Activated CD4-positive, alpha-beta T cell treated with anti-CD3 and anti-CD28 coated beads for 1 hour (primary cell): Measurements from ENCODE around the gene GATA3.

Experiments used
- DNase-seq: peaks from one replicate; pipeline ENCODE4 v3.0.0-alpha.2; 2020

The GATA3 gene

DNA sequence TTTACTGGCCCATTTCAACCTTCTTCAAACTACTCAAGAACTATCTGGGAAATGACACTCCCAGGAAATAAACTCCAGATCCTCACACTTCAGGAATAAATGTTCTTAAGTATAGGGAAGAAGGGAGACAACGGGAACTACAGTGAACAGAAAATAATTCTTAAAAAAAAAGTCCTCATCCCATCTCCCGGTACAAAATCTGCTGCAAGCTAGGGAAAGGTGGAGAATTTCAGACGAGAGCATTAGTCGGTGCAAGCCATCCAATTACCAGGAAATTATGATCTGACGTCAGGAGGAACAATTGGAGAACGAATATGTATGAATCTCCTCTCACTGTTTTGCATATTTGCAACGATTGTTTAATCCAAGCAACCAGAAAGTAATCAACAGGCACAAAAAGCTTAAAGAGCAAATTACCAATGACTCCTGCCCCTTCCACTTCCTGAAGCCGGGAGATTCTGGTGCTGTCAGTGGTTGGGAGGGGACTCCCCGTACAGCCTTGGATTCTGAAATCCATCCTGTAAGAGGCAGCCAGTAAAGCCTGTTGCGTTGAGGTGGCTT, 15.1 kb upstream of the GATA3 start:
- DNase-seq = no peak

DNA sequence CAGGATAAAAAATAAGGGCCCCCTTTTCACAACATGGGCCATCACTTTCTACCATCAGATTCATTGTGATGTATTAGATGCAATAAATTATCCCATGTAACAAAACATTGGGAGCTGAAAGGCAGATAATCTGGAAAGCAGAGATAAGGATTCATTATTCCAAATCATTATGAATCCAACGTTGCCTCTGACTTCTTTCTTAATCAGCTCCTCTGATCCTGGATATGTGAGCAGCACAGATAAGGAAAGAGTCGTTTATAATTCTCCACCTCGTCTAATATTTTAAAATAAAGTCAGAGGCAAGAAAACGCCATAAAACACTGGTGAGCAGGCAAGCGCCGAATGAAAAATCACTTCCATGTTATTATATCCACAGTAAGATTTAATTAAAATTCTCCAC, 13.8 kb upstream of the GATA3 start:
- DNase-seq = no peak

DNA sequence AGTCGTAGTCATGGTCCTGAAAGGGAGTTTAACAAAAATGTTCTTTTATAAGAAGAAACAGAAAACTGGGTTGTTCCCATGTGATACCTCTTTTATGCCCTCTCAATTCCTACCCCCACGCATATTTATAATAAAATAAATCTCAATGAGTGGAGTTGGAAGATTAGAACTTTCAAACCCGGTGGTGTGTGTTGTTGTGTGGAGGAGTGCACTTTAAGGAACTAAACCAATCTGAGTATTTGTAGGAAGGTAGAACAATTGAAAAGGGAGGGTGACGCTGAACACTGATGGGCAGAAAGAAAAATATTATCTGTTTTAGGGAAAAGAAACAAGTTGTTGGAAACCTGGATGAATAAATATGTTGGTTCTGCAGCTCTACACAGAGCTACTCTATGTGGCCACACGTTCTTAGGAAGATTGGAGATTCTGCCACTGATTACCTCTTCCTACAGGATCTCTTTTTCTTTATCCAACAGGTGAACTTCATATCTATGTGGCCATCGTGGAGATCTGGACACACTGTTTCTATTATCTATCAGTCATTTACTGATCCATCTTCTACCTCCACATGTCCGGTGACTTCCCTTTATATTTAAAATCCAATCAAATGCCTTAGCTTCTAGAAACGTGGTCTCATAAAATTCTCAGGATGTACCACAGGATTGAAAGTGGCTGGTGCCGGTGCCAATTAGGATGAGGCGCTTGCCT, 13.1 kb upstream of the GATA3 start:
- no peak for DNase-seq

DNA sequence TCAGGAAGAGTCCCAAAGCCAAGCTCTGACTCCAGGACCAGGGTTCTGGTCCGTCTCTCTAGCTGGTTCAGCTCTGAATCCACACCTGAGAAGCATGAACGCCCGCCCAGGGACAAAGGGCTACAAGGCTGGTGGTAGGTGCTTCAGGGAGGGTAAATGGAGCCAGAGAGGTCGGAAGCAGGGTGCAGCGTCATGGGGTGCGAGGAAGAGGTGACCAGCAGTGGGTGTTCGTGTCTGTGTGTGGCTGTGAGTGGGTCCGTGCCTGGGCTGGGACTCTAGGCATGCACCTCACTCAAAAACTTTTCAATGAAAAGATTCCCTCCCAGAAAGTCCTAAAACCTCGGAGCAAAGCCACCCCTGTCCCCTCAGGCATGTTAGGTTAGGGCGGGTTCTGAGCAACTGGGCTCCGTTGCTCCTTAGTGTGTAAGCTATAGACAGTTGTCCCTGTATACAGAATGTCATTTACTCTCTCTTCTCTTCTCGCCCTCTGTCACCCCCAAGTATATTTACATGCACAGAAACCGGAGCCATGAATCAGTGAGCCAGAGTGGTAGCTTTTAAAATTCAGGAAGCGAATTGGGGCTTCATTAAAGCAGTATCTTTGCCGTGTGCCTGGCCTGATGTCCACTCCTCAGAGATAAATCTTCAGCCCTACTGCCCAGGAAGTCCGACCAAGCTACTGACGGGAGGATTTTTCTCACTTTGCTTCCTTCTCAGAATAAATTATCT, 12.3 kb upstream of the GATA3 start:
- no peak for DNase-seq

DNA sequence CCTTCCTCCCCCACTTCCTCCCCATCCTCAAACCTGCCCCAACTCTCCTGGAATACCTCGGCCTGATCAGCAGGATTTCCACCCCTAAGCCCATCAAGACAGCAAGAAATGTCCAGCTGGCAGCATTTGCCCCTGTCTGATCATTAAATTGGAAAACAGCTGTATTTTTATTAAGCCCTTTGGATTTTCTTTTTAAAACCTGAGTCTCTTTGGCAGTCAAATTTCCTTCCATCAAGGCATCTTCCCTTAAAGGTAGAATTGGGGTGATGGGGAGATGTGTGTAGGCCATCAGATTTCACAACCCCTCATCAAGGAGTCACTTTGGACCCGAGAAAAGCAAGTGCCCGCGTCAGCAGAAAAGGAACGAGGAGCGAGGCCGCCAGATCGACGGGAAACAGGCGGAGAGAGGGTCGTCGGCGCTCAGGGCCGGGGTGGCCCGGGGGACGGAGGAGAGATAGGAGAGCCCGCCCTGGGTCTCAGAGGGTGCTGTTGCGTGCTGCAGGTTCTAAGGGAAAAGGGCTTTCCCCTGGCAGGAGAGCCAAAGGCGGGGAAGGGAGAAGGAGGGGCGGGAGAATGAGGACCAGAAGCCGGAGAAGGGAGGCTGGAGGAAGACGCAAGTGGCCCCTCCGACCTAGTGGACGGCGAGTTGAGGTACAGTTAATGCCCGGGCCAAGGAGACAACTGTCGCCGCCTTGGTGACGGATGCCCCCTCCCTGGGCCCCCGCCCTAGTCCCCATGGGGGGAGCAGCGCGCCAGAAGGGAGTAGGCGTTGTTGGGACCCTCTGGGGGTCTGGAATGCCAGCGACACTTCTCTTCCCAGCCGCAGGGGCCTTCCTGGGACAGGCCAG, 11.5 kb upstream of the GATA3 start:
- no peak for DNase-seq

DNA sequence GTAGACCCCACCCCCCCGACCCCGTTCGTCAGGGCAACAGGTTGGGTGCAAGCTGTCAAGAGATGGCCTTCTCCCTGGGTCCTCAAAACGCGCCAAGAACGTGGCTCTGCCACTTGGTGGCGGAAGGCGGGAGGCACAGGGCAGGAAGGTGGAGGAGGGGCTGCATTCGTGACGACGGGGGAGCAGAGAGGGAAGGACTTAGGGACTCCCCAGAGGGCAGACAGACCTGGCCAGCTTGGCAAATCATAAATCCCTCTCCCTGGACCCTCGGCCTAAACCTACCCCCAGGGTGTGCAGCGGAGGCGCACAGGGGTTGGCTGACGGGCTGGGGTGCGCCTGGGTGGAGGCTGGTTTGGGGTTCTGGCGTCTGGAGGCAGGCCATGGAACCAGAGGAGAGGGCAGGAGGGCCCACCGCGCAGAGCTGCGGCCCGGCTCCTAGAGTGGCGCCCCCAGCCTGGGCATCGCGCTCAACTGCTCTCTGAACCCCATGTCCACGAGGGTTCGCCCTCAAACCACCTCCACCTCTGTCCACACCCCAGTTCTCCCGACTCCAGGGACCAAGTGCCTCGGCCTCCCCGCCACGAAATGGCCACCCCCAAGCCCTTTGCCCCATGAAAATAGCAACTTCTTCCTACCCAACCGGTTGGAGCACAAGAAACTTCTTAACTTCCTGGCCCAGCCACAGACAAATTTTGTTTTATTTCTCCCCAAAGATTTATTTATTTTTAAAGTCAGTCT, 10.8 kb upstream of the GATA3 start:
- no peak for DNase-seq

DNA sequence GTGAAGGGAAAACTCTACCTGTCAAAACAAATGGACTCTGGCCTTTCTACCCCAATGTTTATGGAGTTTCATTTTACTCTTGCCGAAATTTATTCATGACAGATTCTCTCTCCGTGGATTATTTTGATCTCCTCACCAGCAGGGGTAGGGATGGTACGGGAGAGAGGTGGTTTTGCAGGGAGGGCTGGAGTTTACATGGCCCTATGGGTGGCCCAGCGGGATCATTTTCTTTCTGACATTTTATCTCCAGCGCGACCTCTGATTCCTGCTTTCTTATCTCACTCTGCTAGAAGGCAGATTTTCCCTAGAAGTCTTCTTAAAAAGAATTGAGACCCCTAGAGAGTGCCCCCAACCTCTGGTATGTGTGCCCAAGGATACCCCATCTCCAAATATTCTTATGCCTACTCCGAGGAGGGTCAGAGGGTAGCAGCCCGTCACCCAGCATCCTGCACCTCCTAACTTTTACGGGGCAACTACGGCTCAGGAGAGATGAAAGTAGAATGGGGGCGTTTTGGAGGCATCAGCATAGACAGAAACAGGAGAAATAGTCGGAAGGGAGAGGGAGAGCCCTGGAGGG, 10.1 kb upstream of the GATA3 start:
- DNase-seq = no peak

DNA sequence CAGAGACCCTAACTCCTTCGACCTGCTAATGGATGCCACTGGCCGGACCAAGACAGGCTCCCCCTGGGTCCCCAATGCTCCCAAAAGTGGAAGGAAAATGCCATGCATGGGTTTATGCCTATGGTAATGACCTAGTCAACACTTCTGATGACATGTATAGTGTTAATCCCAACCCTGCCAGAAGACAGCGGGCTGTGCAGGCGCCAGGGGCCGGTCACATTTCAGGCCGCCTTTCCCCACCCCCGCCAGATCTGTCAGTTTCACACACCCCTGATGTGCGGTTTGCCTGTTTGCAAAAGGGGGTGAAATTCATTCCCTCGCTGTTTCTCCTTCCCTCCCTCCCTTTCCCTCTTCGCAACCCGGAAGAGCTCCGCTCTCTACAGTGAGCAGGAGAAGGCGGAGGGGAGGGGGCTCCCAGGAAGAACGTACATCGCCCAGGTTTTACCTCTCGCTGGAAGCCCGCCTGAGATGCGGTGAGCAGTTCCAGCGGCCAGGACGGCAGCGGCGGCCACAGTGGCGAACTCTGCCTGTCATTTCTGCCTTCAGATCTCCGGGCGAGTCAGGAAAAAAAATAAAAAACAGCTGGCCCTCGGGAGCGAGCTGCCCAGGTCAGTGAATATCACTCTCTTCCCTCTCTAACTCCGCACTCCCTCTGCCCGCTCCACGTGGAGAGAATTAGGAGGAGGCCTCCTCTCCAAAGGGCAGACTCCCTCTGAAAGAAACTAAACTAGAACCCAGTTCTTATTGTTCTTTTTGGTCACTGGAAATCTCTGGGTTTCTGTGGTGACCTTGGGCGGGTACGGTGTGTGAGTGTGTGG, 9.4 kb upstream of the GATA3 start:
- DNase-seq = no peak

DNA sequence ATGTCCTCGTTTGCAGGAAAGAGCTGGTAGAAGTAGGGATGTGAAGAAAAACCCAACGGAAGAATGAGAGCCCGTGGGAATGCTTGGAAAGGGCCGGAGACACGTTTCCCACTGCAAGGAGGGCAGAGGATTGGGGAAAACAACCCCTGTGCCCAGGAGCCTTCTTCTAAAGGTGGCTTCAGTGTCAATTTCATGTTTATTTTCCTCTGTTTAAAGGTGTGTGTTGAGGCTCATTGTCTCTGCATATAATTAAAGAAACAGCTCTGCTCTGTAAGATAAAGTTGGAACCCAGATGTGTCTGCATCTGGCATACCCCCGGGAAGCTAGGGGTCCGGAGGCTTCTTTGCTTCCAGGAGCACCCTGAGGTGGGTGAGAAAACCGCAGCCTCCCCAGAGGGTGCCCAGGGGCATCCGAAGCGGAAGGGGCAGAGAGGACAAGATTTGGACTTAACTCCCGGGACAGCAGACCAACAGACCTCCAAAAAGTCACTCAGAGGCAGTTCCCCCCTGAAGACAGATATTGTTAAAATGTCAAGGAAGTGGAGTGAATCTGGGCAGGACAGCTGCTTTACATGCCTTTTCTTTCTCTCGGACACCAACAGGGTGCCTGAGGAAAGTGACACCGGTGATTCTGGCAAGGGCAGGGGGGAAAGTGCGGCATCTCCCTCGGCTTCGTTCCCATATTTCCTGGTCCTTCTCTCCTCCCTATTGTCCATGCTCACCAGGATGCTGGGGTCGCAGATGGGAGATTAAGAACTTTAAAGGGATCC, 8.6 kb upstream of the GATA3 start:
- DNase-seq = no peak

DNA sequence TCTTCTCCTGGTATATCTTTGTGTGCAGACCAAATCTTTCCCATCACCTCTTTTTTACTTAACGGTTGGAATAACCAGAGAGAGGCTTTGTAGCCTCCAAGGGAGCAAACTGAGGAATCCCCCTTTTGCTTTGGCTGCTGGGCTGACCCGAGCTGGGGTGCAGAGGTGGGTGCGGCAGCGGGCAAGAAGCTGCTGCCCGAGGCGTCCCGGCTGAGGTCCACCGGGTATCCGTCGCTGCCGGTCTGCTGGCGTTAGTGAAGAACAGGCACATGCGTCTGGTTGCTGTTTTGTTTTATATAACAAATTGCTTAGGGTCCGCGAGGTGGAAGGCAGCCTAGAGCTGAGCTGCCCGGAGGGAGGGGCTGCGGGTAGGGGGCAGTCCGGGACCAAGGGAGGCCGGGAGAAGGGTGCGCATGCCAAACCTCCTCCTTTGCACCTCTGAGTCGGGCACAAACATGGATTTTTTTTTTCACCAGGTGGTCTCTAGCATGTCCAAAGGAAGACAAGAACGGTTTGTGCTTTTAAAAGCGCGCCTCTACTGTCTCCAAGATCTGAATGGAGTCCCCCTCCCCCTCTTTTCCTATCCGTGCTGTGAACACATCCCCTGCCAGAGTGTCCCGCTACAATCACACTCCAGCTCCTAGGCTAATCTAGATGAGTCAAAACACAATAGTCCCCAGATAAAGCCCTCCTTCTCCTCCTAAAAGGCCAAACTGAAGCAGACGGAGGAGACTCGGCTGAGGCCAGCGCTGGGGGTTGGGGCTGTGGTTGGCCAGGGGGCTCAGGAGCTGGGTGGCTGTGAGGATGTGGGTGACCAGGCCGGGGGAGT, 6.8 kb upstream of the GATA3 start:
- DNase-seq = no peak

DNA sequence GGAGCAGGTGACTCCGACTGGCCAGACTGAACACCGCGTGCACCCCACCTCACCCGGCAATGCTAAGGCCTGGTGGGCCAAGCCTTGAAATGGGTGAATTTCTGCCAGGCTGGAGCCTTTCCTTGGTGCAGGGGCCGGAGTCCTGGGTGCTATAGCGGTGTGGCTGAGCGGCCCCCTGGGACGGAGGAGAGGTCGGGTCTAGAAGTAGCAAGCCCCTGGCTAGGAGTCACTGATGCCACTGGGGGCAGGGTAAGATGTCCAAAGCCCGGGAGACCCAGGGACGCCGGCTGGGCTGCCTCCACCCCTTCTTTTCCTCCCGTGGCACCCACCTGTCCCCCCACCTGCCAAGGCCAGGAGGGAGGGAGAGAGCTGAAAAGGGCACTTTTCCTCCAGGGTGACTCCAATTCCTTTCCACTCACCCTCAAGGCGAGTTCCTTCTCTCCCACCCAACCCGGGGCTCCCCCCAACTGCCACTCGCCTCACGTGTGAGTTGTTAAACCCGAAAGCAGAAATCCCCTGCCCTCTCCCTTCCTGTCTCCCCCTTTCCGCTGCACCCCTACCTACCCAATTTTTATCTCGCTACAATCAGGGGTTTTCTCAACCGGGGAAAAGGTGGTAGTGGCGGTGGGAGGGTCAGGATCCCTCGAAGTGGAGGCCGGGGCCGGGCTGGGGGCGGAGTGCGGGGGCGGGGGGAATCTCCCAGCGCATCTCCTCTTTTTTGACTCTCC, 6.0 kb upstream of the GATA3 start:
- no peak for DNase-seq

DNA sequence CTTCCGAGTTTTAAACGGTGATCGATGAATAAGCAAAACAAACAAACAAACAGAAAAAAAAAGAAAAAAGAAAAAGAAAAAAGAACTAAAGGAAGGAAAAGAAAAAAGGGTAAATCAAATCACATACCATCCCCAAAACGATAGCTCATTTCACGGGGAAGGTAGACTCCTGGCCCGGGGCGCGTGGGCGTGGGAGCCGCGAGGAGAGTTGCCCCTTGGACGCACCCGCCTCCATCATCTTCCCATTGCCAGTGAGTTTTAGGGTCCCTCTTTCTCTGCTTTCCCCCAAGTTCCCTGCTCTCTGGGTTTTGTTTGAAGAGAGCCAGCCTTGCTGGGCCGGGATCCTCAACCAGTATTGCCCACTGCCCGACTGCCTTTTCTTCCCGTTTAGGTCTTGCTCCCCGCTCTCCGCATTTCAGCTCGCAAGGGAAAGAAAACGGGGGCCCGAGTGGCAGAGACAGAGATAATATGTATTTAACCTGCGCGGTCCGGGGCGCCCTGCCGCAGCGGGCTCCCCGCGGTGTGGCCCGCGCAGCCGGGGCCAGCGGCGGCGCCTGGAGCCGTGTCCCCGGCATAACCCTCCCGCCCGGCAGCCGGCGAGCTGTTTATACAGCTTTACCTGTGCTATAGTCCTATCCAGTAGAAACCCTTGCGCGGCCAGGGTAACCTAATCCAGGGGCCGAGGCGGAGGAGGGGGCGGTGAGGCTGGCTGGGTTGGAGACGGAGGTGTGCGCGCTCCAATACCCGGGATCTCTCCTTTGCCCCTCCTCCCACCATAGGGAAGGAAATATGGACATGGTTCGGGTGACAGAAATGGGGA, 5.2 kb upstream of the GATA3 start:
- DNase-seq = no peak

DNA sequence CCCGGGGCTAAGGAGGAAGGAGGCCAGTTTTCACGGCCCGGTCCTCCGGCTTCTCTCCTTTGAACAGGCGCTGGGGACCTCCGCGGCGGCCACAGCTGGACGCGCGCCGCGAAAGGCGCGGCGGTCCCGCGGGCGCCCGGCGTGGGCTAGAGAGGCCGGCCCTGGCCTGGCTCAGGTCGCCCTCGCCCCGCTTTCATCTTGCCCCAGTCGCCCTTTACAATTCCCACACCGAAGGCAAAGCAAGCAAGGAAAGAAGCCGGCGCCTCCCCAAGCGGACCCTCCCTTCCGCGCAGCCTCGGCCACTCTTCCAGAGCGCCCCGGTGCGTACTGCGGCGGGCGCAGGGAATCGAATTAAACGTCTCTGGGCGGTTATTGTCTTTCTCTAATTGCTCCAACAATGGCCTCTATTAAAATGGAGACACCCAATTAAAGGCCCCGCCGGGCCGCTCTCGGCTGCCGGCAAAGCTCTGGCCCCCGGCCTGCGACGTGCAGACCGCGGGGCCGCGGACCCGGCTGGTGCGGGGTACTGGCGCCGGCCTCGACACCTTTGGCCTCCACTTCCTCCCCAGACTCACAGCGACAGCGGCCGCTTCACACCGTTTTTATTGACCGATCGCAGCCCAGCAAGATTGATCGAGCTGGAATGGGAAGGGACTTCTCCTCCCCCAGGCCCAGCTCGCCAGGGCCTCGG, 4.5 kb upstream of the GATA3 start:
- no peak for DNase-seq

DNA sequence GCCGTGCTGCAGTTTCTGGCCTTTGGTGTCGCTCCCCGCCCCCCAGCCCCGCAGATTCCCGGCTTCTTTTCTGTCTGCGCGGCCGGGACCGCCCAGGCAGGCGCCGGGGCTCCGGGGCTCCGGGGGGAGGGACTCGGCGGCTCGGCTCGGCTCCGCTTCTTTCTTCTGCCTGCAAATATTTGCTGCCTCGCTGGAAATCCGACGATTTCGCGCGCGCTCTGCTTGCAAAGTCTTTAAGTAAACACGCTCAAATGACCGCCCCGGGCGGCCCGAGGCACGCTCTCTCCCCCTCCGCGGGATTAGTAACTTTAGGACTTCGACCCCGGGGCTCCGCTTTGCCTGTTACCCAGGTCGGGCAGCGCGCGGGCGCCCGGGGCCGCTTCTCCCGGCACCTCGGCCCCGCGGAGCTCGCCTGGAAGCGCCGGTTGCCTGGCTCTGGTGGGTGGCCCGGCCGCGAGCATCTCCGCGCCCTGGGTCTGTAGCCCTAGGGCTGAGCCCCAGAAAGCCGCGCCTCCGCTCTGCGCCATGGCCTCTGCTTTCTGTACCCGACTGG, 3.9 kb upstream of the GATA3 start:
- DNase-seq = no peak

DNA sequence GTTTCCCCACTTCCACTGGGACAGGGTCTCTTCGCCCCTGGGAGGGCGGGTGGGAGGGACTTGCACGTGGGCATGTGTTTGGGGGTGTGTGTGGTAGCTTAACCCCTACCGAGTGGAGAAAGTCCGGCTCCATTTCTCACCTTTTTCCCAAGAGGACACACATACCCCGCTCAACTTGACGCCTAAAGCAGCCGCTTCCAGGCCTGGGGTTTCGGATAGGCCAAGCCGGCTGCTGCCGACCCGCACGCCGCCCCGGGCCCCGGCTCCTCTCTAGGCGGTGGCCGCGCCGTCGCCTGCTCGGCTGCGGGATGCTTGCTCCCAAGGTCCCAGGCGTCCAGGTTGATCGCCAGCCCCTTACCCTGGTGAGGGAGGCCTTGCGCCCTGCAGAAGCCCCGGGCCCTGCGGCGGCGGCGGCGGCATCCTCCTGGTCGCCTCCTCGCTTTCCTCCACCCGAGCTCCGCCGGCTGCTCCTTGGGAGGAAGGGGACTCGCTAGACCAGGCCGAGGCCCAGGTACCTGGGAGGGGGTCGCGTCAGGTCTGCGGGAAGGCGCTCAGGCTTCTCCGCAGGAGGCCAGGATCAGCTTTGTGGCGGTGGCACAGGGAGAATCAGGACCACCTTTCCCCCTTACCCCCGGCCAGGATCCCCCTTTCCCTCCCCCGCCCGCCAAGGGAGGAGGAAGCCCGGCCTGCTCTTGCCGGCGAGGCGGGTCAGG, 3.2 kb upstream of the GATA3 start:
- DNase-seq = no peak

DNA sequence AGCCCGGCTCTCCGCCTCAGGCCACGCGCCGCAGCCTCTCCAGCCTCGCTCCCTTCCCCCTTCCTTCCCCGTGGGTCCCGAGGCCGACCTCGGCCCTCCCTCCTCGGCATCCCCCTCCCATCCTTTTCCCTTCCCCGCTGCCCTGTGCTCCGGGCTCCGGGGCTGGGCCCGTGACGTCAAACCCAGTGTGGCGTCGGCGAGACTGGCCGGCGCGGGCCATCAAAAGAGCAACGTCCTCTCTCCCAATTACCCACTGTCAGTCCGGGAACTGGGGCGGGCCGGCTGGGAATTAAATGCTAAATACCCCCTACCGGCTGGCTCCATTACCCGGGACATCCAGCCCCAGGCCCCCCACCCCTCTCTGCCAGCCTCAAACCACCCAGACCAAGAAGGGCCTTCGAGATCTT, 2.6 kb upstream of the GATA3 start:
- DNase-seq = no peak
